GM12874 (cell line): ENCODE measurements around the gene ADAM10.

ENCODE experiments used
- TF ChIP-seq, protein P1 (sequence below): IDR thresholded peaks from 2 replicates; pipeline ENCODE4 v1.5.1; 2011; ENCODE audit warnings: low read depth, mild to moderate bottlenecking, control low read depth, low read length, moderate library complexity; ENCODE audit not compliant: insufficient read depth

The ADAM10 gene

DNA sequence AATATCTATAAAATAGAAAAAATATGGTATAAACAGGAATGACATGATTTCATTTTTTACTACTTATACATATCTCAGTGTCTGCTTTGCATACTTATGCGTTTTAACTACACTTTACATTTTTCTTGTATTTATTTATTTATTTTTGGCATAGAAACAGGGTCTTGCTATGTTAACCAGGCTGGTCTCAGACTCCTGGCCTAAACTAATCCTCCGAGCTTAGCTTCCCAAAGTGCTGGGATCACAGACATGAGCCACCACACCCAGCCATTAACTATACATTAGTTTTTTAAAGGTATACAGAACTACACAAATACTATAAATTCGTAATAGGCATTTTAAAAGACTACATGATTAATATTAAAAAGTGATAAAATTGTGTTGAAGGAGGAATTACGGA lies 9.1 kb downstream of the ADAM10 start:
- TF ChIP-seq, protein P1, sequence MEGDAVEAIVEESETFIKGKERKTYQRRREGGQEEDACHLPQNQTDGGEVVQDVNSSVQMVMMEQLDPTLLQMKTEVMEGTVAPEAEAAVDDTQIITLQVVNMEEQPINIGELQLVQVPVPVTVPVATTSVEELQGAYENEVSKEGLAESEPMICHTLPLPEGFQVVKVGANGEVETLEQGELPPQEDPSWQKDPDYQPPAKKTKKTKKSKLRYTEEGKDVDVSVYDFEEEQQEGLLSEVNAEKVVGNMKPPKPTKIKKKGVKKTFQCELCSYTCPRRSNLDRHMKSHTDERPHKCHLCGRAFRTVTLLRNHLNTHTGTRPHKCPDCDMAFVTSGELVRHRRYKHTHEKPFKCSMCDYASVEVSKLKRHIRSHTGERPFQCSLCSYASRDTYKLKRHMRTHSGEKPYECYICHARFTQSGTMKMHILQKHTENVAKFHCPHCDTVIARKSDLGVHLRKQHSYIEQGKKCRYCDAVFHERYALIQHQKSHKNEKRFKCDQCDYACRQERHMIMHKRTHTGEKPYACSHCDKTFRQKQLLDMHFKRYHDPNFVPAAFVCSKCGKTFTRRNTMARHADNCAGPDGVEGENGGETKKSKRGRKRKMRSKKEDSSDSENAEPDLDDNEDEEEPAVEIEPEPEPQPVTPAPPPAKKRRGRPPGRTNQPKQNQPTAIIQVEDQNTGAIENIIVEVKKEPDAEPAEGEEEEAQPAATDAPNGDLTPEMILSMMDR, result no peak

- TF ChIP-seq, protein P1, result no peak
These were observed 11.3 kb downstream of the ADAM10 start for GRCh38 chr15:58738046-58738707.

- TF ChIP-seq, protein P1, result no peak
These were observed 12.2 kb downstream of the ADAM10 start for GRCh38 chr15:58737298-58737697.

DNA sequence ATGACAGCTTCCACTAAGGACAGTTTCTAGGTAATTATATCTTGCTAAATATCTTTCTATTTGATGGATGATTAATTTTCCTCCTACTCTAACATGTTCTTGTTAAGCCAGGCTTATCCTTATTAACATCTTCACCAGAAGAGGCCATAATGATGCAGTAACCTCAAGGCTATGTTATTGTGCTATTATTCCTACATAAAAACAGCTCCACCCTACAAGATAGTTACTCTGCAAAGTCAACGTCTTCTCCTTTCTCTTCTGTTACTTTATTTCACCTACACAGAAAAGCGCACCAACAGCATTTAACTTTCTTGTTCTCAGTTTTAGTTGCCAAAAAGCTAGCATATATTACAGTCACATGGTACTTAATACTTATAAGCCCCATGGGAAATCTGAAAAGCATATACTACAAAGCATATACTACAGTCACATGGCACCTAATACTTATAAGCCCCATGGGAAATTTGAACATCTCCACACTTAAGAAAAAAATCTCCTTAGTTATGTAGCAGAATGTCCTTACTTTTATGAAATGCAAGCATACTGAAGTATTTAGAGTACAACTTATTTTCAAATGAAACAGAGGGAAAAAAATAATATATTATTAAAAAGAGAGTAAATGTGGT lies 13.4 kb downstream of the ADAM10 start:
- TF ChIP-seq, protein P1, result no peak

DNA sequence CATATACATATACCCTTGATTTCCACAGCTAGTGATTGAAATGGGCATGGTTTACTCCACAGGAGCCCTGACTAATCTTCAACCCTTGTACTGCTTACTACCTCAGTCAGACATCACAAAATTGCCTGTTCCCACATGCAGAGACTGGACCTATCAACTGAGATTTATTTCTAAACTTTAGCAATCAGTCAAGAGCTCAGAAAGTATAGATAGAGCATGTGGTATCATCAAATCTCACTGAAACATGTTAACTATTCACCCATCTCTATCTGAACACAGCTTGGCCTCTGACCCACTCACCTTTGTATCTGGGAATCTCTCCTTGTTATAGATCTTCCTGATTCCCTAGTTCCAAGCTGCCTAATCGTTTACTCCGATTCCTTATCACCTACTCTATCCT lies 14.6 kb downstream of the ADAM10 start:
- TF ChIP-seq, protein P1, result no peak

- TF ChIP-seq, protein P1, result no peak
These were observed 16.7 kb downstream of the ADAM10 start for GRCh38 chr15:58732625-58733363.

GRCh38 chr15:58731756-58732535 lies 17.6 kb downstream of the ADAM10 start:
- TF ChIP-seq, protein P1, result no peak
